ENCODE measurements around the gene MIP. TPM values are rescaled to one million over a fixed set of nuclear protein-coding genes. Genes with fewer than 3 reads are reported as not detected.

MIP gene
- total RNA-seq, 1 donor from 2014 or later = not detected

Other genes with a start within 250 kb of the MIP start
- 77.4 and 94.0 TPM in 2 replicates for gene RNF41, start 232.7 kb downstream of the MIP start, total RNA-seq
- 38.9 and 47.6 TPM in 2 replicates for gene NABP2, start 230.3 kb downstream of the MIP start, total RNA-seq
- gene SLC39A5, start 224.6 kb downstream of the MIP start, total RNA-seq = 0.08 TPM in 1 of 2 replicates, not detected in the other
- 38.8 and 45.2 TPM in 2 replicates for gene ANKRD52, start 196.3 kb downstream of the MIP start, total RNA-seq
- gene COQ10A, start 187.7 kb downstream of the MIP start, total RNA-seq = 13.7 and 14.6 TPM in 2 replicates
- 126 and 143 TPM in 2 replicates for gene CS, start 154.3 kb downstream of the MIP start, total RNA-seq
- gene CNPY2, start 138.7 kb downstream of the MIP start, total RNA-seq = 134 and 150 TPM in 2 replicates
- gene PAN2, start 120.7 kb downstream of the MIP start, total RNA-seq = 21.6 and 33.4 TPM in 2 replicates
- 30.9 and 33.6 TPM in 2 replicates for gene IL23A, start 115.8 kb downstream of the MIP start, total RNA-seq
- gene STAT2, start 94.5 kb downstream of the MIP start, total RNA-seq = 125 and 133 TPM in 2 replicates
- not detected in 2 replicates for gene APOF, start 91.8 kb downstream of the MIP start, total RNA-seq
- 10.3 and 15.5 TPM in 2 replicates for gene TIMELESS, start 5.2 kb downstream of the MIP start, total RNA-seq
- gene SPRYD4, start 13.9 kb upstream of the MIP start, total RNA-seq = 1.0 and 1.1 TPM in 2 replicates
- 2.3 and 3.3 TPM in 2 replicates for gene GLS2, start 33.5 kb upstream of the MIP start, total RNA-seq
- 37.2 and 42.4 TPM in 2 replicates for gene RBMS2, start 67.2 kb upstream of the MIP start, total RNA-seq
- 37.9 and 49.9 TPM in 2 replicates for gene BAZ2A, start 175.7 kb upstream of the MIP start, total RNA-seq
- gene ATP5F1B, start 191.3 kb upstream of the MIP start, total RNA-seq = 399 and 419 TPM in 2 replicates
- gene PTGES3, start 233.6 kb upstream of the MIP start, total RNA-seq = 114 and 119 TPM in 2 replicates